Heart right ventricle (tissue), 16 donors: ENCODE data around the gene CYP19A1. TPM values are rescaled to one million over a fixed set of nuclear protein-coding genes. Genes with fewer than 3 reads are reported as not detected.

Source experiments
- ATAC-seq, 8 donors: fragments of 200-7000 bp; cut with Tn5 transposase; one replicate each; pipeline ENCODE4 v1.9.1; 2020; ENCODE audit warnings: mild to moderate bottlenecking in 8 of 8, moderate library complexity in 8 of 8, moderate number of reproducible peaks in 1 of 8
- DNase-seq, 2 donors: peaks; one replicate each; pipeline ENCODE4 v3.0.0-alpha.2; 2020
- H3K27ac ChIP-seq, 10 donors: fragments of 200-600 bp; sonication (generic) in 2 of 10; one replicate each; pipeline versions ENCODE4 v1.5.0 to v1.8.0; 2020 to 2022; ENCODE audit warnings: mild to moderate bottlenecking in 3 of 10
- H3K27me3 ChIP-seq, 7 donors: fragments of 200-600 bp; one replicate each; pipeline ENCODE4 v1.8.0; 2021 to 2022; ENCODE audit warnings: mild to moderate bottlenecking in 2 of 7
- H3K36me3 ChIP-seq, 9 donors: fragments of 200-600 bp; sonication (generic) in 1 of 9; one replicate each; pipeline versions ENCODE4 v1.5.0 to v1.8.0; 2020 to 2022; ENCODE audit warnings: mild to moderate bottlenecking in 2 of 9
- H3K4me1 ChIP-seq, 9 donors: fragments of 200-600 bp; sonication (generic) in 1 of 9; one replicate each; pipeline versions ENCODE4 v1.5.0 to v1.8.0; 2020 to 2022; ENCODE audit warnings: mild to moderate bottlenecking in 4 of 9
- H3K4me3 ChIP-seq, 10 donors: fragments of 200-600 bp; sonication (generic) in 2 of 10; one replicate each; pipeline versions ENCODE4 v1.5.0 to v1.8.0; 2020 to 2022; ENCODE audit warnings: mild to moderate bottlenecking in 7 of 10, moderate library complexity in 2 of 10
- H3K9me3 ChIP-seq, 11 donors: fragments of 200-600 bp in 10 of 11; sonication (generic) in 2 of 11; one replicate each; pipeline versions ENCODE4 v1.5.0 to v1.8.0; 2013 to 2022; ENCODE audit warnings: mild to moderate bottlenecking in 2 of 11, control low read depth in 1 of 11, moderate library complexity in 1 of 11
- WGBS, 2 donors: extraction: QIAGEN DNeasy Blood & Tissue Kit; methylation state at CpG; one replicate each; pipeline ENCODE4 v1.1.7; 2013; ENCODE audit warnings: inconsistent platforms in 1 of 2; 5-methylcytosine and 5-hydroxymethylcytosine counted together
- intact Hi-C, 10 donors: fragments of 100-400 bp; cut with DNase I; formaldehyde crosslinking; loops; one replicate each; pipeline versions ENCODE4 v1.11.1 to v1.14.2; 2022
- polyA plus RNA-seq, 2 donors: library from polyadenylated mRNA; stranded (reverse); fragments of 200-250 nt; gene quantifications; one replicate each; pipeline ENCODE4 v1.2.3, GENCODE V29; 2013
- total RNA-seq, 10 donors: library from RNA; stranded (reverse); fragmentation: NEBNext Ultra II Directional in 3 of 10; extraction: Animal tissue kit (Norgen Biotek cat#: 25700) in 3 of 10; gene quantifications; one replicate each; pipeline versions ENCODE4 v1.2.1 to v1.2.4, GENCODE V29; 2021 to 2023
- TF ChIP-seq, protein P1 (sequence below), 9 donors: fragments of 200-600 bp; sonication (generic) in 2 of 9; IDR thresholded peaks; one replicate each; pipeline versions ENCODE4 v1.5.0 to v1.8.0; 2021 to 2022; ENCODE audit warnings: antibody characterized with exemption in 9 of 9, mild to moderate bottlenecking in 5 of 9, moderate library complexity in 1 of 9
- donor health status: Arrhythmogenic right ventricular cardiomyopathy.
- donor health status: ischemic (EF 13 %, LVEDD 7.1; RV severe dilation, severe dysfunction).
- donor health status: healthy with polysubstance abuse.
- donor health status: DM: no; HTN: yes; CAD: no.
- donor health status: DM: no; HTN: no; CAD: no.
- donor health status: ischemic (EF 25% LVEDD 6.9; RV normal size, moderate dysfunction).
- donor health status: ischemic (EF 25% LVEDD 5.7; RV mildly dilated, moderate dysfunction).
- donor health status: healthy.
- donor health status: DM: yes; HTN: yes; CAD: no.
- donor health status: Ischemic cardiomyopathy.
- donor health status: ischemic (EF 35%, LVEDD 5.7; RV mildly dilated, moderate dysfunction).
- donor health status: nonischemic (EF 11% LVEDD 7.7; RV severe dilation, severe dysfunction).
- donor health status: DM: yes; HTN: yes; CAD: no.
- donor health status: PGD.
- donor health status: ischemic (EF 29% LVEDD 5.4; RV normal size, mild dysfunction).
- donor health status: nonischemic (EF 23%, LVEDD 6.1; RV moderate dilation, normal function).

The CYP19A1 gene
- total and polyA plus RNA-seq, 12 donors: 0.26 to 1.9 (median 0.68) TPM; not detected in 3

DNA sequence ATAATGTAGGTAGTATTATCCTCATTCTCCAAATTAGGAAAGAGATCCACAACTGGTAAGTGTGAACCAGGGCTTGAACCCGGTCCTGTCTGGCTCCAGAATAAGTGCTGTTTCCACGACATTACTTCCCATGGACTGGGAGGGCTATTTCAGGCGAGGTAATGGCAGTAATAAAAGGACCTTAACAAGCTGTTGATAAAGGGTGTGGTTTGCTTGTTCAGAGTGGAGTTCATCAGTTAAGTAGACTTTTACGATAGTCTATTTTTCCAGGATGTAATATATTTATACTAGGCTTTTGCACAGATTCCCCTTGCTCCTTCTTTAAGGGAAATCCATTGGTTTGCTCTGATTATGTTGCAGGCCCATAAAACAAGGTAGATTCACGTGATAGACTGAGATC lies 155.3 kb downstream of the CYP19A1 start:
- Histone ChIP-seq H3K4me1 (peaks cover 0 to 34% (median 10%) of the 10 kb centered on the region in 9 donors), H3K27ac (no peak overlapping the region), H3K9me3 (no peaks in the 10 kb centered on the region), H3K36me3 (no peaks in the 10 kb centered on the region), H3K4me3 (no peak overlapping the region), H3K27me3 (no peaks in the 10 kb centered on the region)
- TF ChIP-seq, protein P1, sequence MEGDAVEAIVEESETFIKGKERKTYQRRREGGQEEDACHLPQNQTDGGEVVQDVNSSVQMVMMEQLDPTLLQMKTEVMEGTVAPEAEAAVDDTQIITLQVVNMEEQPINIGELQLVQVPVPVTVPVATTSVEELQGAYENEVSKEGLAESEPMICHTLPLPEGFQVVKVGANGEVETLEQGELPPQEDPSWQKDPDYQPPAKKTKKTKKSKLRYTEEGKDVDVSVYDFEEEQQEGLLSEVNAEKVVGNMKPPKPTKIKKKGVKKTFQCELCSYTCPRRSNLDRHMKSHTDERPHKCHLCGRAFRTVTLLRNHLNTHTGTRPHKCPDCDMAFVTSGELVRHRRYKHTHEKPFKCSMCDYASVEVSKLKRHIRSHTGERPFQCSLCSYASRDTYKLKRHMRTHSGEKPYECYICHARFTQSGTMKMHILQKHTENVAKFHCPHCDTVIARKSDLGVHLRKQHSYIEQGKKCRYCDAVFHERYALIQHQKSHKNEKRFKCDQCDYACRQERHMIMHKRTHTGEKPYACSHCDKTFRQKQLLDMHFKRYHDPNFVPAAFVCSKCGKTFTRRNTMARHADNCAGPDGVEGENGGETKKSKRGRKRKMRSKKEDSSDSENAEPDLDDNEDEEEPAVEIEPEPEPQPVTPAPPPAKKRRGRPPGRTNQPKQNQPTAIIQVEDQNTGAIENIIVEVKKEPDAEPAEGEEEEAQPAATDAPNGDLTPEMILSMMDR (IDR thresholded peaks at IDR 0.05): no peak
- DNase-seq (no peak), ATAC-seq (no peak)
- intact Hi-C loops: no loop called here
- 70 to 72% methylated on average over 5 of the region's 5 CpGs for WGBS, 2 donors

DNA sequence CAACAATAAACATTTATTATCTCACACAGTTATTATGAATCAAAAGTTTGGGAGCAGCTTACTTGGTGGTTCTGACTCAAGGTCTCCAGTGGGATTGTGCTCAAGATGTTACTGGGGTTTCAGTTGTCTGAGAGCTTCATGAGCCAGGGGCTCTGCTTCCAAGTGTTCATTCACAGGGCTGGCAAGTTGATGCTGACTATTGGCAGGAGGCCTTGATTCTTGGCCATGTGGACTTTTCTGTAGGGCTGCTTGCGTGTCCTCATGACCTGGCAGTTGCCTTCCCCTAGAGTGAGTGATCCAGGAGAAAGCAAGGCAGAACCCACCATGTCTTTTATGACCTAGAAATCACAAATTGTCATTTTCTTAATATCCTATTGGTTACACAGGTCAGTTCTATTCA lies 156.5 kb downstream of the CYP19A1 start:
- peak in 4 of 8 donors; percentile 37 to 64 (median 56) for ATAC-seq

DNA sequence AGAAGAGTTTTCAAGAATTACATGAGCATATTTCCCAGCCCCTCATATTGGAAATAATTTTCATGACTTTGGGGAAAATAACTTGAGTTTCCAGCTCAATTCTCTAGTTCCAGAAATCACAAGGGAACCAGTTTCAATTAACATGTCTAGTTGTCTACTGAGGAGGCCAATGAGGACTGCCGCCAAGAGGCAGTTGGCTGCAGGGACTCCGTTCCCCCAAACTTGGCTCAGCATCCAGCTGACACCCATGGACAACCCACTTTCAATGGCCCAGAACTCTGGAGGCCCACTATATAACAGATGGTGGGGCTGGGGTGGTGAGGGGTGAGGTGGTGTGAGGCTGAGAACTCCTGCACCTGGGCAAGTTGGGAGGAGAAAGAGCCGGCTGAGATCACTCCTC lies 157.2 kb downstream of the CYP19A1 start:
- Histone ChIP-seq H3K4me3 (no peak overlapping the region), H3K27me3 (no peaks in the 10 kb centered on the region), H3K9me3 (no peaks in the 10 kb centered on the region), H3K4me1 (peaks cover 0 to 27% (median 8%) of the 10 kb centered on the region in 9 donors), H3K36me3 (no peaks in the 10 kb centered on the region), H3K27ac (no peak overlapping the region)
- no peak for ATAC-seq
- DNase-seq: no peak
- intact Hi-C loops: no loop called here
- TF ChIP-seq, protein P1 (IDR thresholded peaks at IDR 0.05): no peak
- 76 to 86% methylated on average over 3 of the region's 3 CpGs for WGBS, 2 donors

More for the DNA sequence above, 156.5 kb downstream of the CYP19A1 start:
- H3K4me1 ChIP-seq: peaks cover 0 to 27% (median 8%) of the 10 kb centered on the region in 9 donors
- DNase-seq: no peak
- H3K9me3 ChIP-seq: no peaks in the 10 kb centered on the region
- TF ChIP-seq, protein P1 (IDR thresholded peaks at IDR 0.05): no peak
- WGBS, 2 donors: 0 to 22% methylated on average over 1 of the region's 1 CpG
- intact Hi-C loops: no loop called here
- H3K4me3 ChIP-seq: no peak overlapping the region
- H3K27ac ChIP-seq: no peak overlapping the region
- H3K36me3 ChIP-seq: no peaks in the 10 kb centered on the region
- H3K27me3 ChIP-seq: no peaks in the 10 kb centered on the region

DNA sequence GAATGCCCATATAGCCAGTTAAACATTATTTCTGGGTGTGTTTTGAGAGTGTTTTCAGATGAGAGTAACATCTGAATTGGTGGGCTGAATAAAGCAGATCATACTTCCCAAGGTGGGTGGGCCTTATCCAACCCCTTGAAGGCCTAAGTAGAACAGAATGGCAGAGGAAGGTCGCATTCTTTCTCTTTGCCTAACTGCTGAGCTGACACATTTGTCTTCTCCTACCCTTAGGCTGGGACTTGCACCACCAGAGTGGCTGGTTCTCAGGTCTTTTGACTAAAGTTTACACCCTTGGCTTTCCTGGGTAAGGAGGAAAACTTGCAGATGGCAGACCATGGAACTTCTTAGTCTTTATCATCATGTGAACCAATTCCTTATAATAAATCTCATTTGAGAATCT lies 157.9 kb downstream of the CYP19A1 start:
- no peak for ATAC-seq
- H3K27me3 ChIP-seq: no peaks in the 10 kb centered on the region
- H3K36me3 ChIP-seq: no peaks in the 10 kb centered on the region
- 79 to 82% methylated on average over 1 of the region's 1 CpG for WGBS, 2 donors
- no peak for DNase-seq
- intact Hi-C loops: no loop called here
- no peak overlapping the region for H3K4me3 ChIP-seq
- peaks cover 0 to 27% (median 8%) of the 10 kb centered on the region in 9 donors for H3K4me1 ChIP-seq
- TF ChIP-seq, protein P1 (IDR thresholded peaks at IDR 0.05): no peak
- H3K27ac ChIP-seq: no peak overlapping the region
- no peaks in the 10 kb centered on the region for H3K9me3 ChIP-seq
